ENCODE measurements around the gene RALGAPA2.

Gene RALGAPA2

GRCh38 chr20:20517296-20517695 is 195.1 kb downstream of the RALGAPA2 start:
- Mint-ChIP-seq H3K9me3 (peaks cover 7% of the 10 kb centered on the region), H3K4me1 (no peaks in the 10 kb centered on the region), H3K27me3 (no peaks in the 10 kb centered on the region), H3K36me3 (peaks cover 80% of the 10 kb centered on the region), H3K27ac (no peak overlapping the region), H3K4me3 (no peak overlapping the region)
- no peak for ATAC-seq

GRCh38 chr20:20513720-20514119 is 198.7 kb downstream of the RALGAPA2 start:
- Mint-ChIP-seq H3K36me3 (peaks cover 90% of the 10 kb centered on the region), H3K27me3 (no peaks in the 10 kb centered on the region), H3K4me3 (no peak overlapping the region), H3K4me1 (no peaks in the 10 kb centered on the region), H3K9me3 (peaks cover 7% of the 10 kb centered on the region), H3K27ac (no peak overlapping the region)
- ATAC-seq = no peak

GRCh38 chr20:20505554-20505953 is 206.9 kb downstream of the RALGAPA2 start:
- Mint-ChIP-seq H3K27ac (no peak overlapping the region), H3K36me3 (peaks cover 60% of the 10 kb centered on the region), H3K4me3 (no peak overlapping the region), H3K27me3 (no peaks in the 10 kb centered on the region), H3K4me1 (no peaks in the 10 kb centered on the region), H3K9me3 (no peaks in the 10 kb centered on the region)
- no peak for ATAC-seq

GRCh38 chr20:20503777-20504530 is 208.5 kb downstream of the RALGAPA2 start:
- H3K4me3 Mint-ChIP-seq = no peak overlapping the region
- H3K27ac Mint-ChIP-seq = no peak overlapping the region
- no peaks in the 10 kb centered on the region for H3K4me1 Mint-ChIP-seq
- H3K36me3 Mint-ChIP-seq = peaks cover 49% of the 10 kb centered on the region
- no peaks in the 10 kb centered on the region for H3K9me3 Mint-ChIP-seq
- no peak for ATAC-seq
- no peaks in the 10 kb centered on the region for H3K27me3 Mint-ChIP-seq

GRCh38 chr20:20501128-20501527 is 211.3 kb downstream of the RALGAPA2 start:
- H3K27ac Mint-ChIP-seq = no peak overlapping the region
- H3K4me1 Mint-ChIP-seq = peaks cover 9% of the 10 kb centered on the region
- no peaks in the 10 kb centered on the region for H3K9me3 Mint-ChIP-seq
- H3K36me3 Mint-ChIP-seq = peaks cover 62% of the 10 kb centered on the region
- no peak for ATAC-seq
- no peak overlapping the region for H3K4me3 Mint-ChIP-seq
- no peaks in the 10 kb centered on the region for H3K27me3 Mint-ChIP-seq

- no peaks in the 10 kb centered on the region for H3K9me3 Mint-ChIP-seq
- H3K27me3 Mint-ChIP-seq = no peaks in the 10 kb centered on the region
- H3K4me3 Mint-ChIP-seq = no peak overlapping the region
- ATAC-seq = no peak
- peaks cover 9% of the 10 kb centered on the region for H3K4me1 Mint-ChIP-seq
- H3K36me3 Mint-ChIP-seq = peaks cover 68% of the 10 kb centered on the region
- no peak overlapping the region for H3K27ac Mint-ChIP-seq
Measured at GRCh38 chr20:20500312-20500711, 212.1 kb downstream of the RALGAPA2 start.

GRCh38 chr20:20499439-20499838 is 213.0 kb downstream of the RALGAPA2 start:
- no peaks in the 10 kb centered on the region for H3K9me3 Mint-ChIP-seq
- H3K4me1 Mint-ChIP-seq = peaks cover 9% of the 10 kb centered on the region
- no peak overlapping the region for H3K4me3 Mint-ChIP-seq
- no peak overlapping the region for H3K27ac Mint-ChIP-seq
- H3K27me3 Mint-ChIP-seq = no peaks in the 10 kb centered on the region
- peaks cover 63% of the 10 kb centered on the region for H3K36me3 Mint-ChIP-seq
- ATAC-seq = no peak

- Mint-ChIP-seq H3K4me3 (no peak overlapping the region), H3K36me3 (peaks cover 65% of the 10 kb centered on the region), H3K27me3 (no peaks in the 10 kb centered on the region), H3K9me3 (no peaks in the 10 kb centered on the region), H3K27ac (no peak overlapping the region), H3K4me1 (peaks cover 9% of the 10 kb centered on the region)
- ATAC-seq = no peak
Measured at GRCh38 chr20:20498076-20498861, 214.2 kb downstream of the RALGAPA2 start.

GRCh38 chr20:20497242-20497978 is 215.0 kb downstream of the RALGAPA2 start:
- Mint-ChIP-seq H3K9me3 (no peaks in the 10 kb centered on the region), H3K36me3 (peaks cover 60% of the 10 kb centered on the region), H3K4me1 (peaks cover 9% of the 10 kb centered on the region), H3K27ac (peak overlapping the region; percentile 27), H3K4me3 (no peak overlapping the region), H3K27me3 (no peaks in the 10 kb centered on the region)
- peak; percentile 64 for ATAC-seq

GRCh38 chr20:20495729-20496503 is 216.5 kb downstream of the RALGAPA2 start:
- Mint-ChIP-seq H3K4me1 (peaks cover 20% of the 10 kb centered on the region), H3K36me3 (peaks cover 51% of the 10 kb centered on the region), H3K9me3 (no peaks in the 10 kb centered on the region), H3K4me3 (no peak overlapping the region), H3K27me3 (no peaks in the 10 kb centered on the region), H3K27ac (no peak overlapping the region)
- no peak for ATAC-seq

GRCh38 chr20:20493701-20494100 is 218.7 kb downstream of the RALGAPA2 start:
- peaks cover 48% of the 10 kb centered on the region for H3K36me3 Mint-ChIP-seq
- no peak overlapping the region for H3K4me3 Mint-ChIP-seq
- no peak for ATAC-seq
- H3K9me3 Mint-ChIP-seq = no peaks in the 10 kb centered on the region
- peaks cover 38% of the 10 kb centered on the region for H3K4me1 Mint-ChIP-seq
- no peak overlapping the region for H3K27ac Mint-ChIP-seq
- no peaks in the 10 kb centered on the region for H3K27me3 Mint-ChIP-seq

GRCh38 chr20:20492521-20493332 is 219.7 kb downstream of the RALGAPA2 start:
- peaks cover 45% of the 10 kb centered on the region for H3K4me1 Mint-ChIP-seq
- ATAC-seq = no peak
- H3K36me3 Mint-ChIP-seq = peaks cover 46% of the 10 kb centered on the region
- H3K4me3 Mint-ChIP-seq = no peak overlapping the region
- H3K27ac Mint-ChIP-seq = no peak overlapping the region
- no peaks in the 10 kb centered on the region for H3K27me3 Mint-ChIP-seq
- no peaks in the 10 kb centered on the region for H3K9me3 Mint-ChIP-seq

GRCh38 chr20:20491784-20492264 is 220.6 kb downstream of the RALGAPA2 start:
- H3K4me3 Mint-ChIP-seq = no peak overlapping the region
- peaks cover 41% of the 10 kb centered on the region for H3K36me3 Mint-ChIP-seq
- no peaks in the 10 kb centered on the region for H3K9me3 Mint-ChIP-seq
- H3K27me3 Mint-ChIP-seq = no peaks in the 10 kb centered on the region
- H3K4me1 Mint-ChIP-seq = peaks cover 37% of the 10 kb centered on the region
- ATAC-seq = no peak
- peak overlapping the region; percentile 73 for H3K27ac Mint-ChIP-seq
